Sciatic nerve (tissue), 2 donors: ENCODE data around the gene MED26. TPM values are rescaled to one million over a fixed set of nuclear protein-coding genes. Genes with fewer than 3 reads are reported as not detected.

Source experiments
- ATAC-seq: fragments of 200-7000 bp; cut with Tn5 transposase; one replicate; pipeline ENCODE4 v1.9.1; 2020; ENCODE audit warnings: mild to moderate bottlenecking, moderate library complexity
- DNase-seq: peaks from one replicate; pipeline ENCODE4 v3.0.0-alpha.2; 2020; ENCODE audit warnings: low spot score
- intact Hi-C: fragments of 100-400 bp; cut with DNase I; formaldehyde crosslinking; loops from one replicate; pipeline ENCODE4 v1.14.2; 2022
- total RNA-seq: library from RNA; stranded (reverse); fragmentation: NEBNext Ultra II Directional; extraction: Animal tissue kit (Norgen Biotek cat#: 25700); gene quantifications from one replicate; pipeline ENCODE4 v1.2.1, GENCODE V29; 2021
- donor health status: DM: no; HTN: no; CAD: no.
- donor health status: DM: no; HTN: no; CAD: no.

MED26 gene
- total RNA-seq, 1 donor from 2014 or later = 11.4 TPM

DNA sequence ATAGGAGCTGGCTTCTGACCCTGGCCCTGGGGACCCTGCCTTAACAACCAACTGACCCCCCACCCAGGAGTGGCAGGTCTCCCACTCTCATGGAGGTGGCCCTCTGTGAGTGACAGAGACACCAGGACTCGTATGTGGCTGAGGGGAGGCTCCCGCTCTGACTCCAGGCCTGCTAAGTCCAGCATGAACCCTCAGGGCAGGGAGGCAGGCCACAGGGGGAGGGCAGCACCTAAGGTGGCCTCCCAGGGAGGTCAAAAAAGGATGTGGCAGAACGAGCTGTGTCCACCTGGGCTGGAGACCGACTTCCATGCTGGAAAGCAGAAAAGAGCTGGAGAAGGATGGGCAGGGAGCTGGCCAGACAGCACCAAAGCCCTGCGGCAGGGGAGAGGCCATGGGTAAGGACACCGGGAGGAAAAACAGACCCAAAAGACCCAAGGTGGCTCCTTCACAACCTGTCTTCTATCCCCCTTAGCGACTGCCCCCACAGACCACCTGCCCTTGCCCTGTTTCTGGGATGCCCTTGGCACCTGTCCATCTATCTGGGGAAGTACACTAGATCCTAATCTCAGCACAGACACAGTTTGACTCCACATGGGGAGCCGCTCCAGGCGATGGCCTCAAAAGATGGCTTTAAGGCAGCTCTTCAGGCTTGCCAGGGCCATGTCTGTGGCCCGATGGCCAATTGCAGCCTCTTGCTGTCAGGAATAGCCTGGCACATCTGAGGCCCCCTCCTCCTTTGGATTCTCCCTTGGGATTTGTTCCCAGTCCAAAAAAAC is 45.3 kb downstream of the MED26 start:
- intact Hi-C loops = no loop called here
- ATAC-seq = no peak
- DNase-seq = no peak

- no peak for DNase-seq
- intact Hi-C loops = no loop called here
- ATAC-seq = no peak
These were observed 46.0 kb downstream of the MED26 start for GRCh38 chr19:16581971-16582343.

GRCh38 chr19:16581145-16581970 is 46.6 kb downstream of the MED26 start:
- ATAC-seq = no peak
- intact Hi-C loops = no loop called here
- DNase-seq = no peak

GRCh38 chr19:16579381-16579780 is 48.6 kb downstream of the MED26 start:
- intact Hi-C loops = no loop called here
- no peak for ATAC-seq
- DNase-seq = no peak

DNA sequence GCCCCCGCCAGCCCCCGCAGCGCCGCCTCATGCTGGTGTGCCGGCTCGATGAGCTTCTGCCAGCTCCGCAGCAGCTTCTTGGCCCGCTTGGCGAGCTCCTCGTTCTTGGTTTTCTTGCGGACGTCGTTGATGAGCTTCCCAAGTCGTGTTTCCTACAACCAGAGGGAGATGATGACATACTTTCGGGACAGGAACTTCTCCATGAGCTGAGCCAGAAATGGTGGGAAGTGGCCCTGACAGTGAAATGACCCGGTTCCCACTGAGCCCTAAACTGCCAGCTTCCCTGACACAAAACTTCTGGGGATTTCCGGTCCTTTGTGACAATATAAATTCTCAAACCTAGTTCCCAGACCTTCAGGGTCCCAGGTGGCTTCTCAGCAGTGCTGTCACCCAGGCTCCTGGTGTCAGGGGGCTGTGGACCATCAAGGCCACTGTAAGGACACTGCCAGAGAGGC is 50.4 kb downstream of the MED26 start:
- DNase-seq = no peak
- intact Hi-C loops = no loop called here
- no peak for ATAC-seq

DNA sequence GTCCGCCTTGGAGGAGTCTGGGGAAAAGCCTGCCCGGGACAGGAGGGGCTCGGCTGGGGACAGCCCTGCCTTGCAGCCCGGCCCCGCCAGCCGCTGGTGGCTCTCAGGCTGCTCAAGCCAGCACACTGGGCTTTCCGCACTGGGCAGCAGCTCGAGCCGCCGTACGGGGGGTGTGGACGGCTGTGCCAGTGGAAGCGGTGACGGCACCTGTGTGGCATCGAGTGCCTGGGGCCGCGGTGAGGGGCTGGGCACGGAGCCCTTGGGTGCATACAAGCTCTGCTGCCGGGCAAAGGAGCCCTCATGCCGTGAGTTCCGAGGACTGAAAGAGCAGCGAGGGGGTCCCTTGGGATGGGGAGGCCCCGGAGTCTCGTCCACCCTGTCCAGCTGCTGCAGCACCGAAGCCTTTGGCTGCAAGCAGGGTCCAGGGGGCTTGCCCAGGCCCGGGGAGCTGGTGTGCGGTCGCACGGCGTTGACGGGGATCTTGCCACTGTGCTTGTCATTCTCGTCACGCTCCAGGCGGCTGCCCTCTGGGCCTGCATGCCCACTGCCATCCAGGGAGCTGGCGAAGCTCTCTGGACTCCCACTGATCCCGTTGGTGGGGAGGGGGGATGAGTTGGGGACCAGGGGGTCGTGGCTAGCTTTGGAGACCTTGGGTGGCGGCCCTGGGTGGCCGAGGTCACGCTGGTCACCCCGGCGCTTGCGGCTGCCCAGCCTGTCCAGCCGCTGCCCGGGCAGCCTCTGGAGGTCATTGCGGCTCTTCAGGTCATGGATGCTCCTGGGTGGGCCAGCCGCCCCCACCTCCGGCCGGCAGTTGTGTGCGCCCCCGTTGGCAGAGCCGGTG is 51.1 kb downstream of the MED26 start:
- DNase-seq (no peak), ATAC-seq (no peak)
- intact Hi-C loops = no loop called here

- DNase-seq (no peak), ATAC-seq (no peak)
- intact Hi-C loops = no loop called here
These were observed 51.9 kb downstream of the MED26 start for GRCh38 chr19:16575861-16576689.

DNA sequence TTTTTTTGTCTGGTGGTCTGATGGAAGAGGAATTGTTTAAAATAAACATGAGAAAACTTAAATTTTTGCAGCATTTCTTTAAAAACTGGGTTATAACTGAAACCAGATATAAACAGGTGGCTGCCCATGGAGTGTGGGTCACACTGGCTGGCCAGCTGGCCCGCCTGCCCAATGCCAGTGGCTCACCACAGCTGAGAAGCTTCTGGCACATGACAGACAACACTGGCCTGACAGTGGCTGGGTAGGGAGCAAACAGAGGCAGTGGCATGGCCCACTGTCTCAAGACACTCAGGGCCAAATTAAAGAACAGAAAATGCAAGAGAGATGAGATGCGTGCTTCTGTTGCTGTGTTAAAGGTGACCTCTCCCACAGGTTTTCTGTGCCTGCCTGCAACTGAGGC is 52.7 kb downstream of the MED26 start:
- intact Hi-C loops = no loop called here
- no peak for ATAC-seq
- no peak for DNase-seq

- ATAC-seq = no peak
- no peak for DNase-seq
- intact Hi-C loops = loop anchor here (2.0 kb wide), 1 partner anchor 53 kb away; no protein-coding TSS in a partner anchor
These were observed 54.1 kb downstream of the MED26 start for GRCh38 chr19:16573925-16574324.

DNA sequence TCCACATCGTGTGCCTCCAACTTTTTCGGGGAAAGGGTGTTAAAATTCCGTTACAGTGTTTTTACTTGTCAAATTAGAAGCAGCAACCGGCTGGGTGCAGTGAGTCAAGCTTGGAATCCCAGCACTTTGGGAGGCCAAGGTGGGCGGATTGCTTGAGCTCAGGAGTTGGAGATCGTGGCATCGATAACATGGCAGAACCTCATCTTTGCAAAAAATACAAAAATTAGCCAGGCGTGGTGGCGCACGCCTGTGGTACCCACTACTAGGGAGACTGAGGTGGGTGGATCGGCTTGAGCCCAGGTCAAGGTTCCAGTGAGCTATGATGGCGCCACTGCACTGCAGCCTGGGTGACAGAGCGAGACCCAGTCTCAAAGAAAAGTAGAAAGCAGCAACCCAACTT is 54.7 kb downstream of the MED26 start:
- ATAC-seq (no peak), DNase-seq (no peak)
- intact Hi-C loops = loop anchor here (2.0 kb wide), 1 partner anchor 54 kb away; no protein-coding TSS in a partner anchor

- ATAC-seq (peak; percentile 99), DNase-seq (peak; percentile 96)
- intact Hi-C loops = loop anchor here (2.0 kb wide), 1 partner anchor 54 kb away; no protein-coding TSS in a partner anchor
These were observed 55.4 kb downstream of the MED26 start, which contains the start of gene SLC35E1 for GRCh38 chr19:16572332-16573211. Gene SLC35E1, minus strand, starts transcription at chr19:16572415. Its CDS starts 51 bp downstream, at chr19:16572364.

DNA sequence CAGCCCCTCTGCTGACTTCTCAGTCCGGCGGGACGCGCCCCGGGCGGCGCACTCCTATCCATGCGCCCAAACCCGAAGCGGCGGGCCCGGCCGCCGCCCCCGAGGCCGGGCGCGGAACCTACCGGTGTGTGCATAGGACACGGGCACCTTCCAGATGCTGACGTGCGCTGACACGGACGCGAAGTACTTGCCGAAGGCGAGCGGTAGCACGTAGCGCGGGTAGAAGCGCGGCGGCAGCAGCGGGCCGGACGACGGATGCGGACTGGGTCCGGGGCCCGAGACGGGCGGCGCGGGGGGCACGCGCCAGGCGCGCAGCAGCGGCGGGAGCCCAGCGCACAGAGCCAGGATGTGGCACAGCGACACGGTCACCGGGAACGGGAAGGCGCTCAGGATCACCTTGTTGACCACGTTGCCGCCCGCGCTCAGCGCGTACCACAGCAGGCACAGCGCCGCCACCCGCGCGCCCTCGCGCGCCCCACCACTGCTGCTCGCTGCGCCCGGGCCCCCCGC is 56.1 kb downstream of the MED26 start:
- DNase-seq (no peak), ATAC-seq (no peak)
- intact Hi-C loops = loop anchor here (2.0 kb wide), 1 partner anchor 55 kb away; no protein-coding TSS in a partner anchor

- ATAC-seq = no peak
- intact Hi-C loops = no loop called here
- no peak for DNase-seq
These were observed 56.7 kb downstream of the MED26 start for GRCh38 chr19:16571283-16571682.

DNA sequence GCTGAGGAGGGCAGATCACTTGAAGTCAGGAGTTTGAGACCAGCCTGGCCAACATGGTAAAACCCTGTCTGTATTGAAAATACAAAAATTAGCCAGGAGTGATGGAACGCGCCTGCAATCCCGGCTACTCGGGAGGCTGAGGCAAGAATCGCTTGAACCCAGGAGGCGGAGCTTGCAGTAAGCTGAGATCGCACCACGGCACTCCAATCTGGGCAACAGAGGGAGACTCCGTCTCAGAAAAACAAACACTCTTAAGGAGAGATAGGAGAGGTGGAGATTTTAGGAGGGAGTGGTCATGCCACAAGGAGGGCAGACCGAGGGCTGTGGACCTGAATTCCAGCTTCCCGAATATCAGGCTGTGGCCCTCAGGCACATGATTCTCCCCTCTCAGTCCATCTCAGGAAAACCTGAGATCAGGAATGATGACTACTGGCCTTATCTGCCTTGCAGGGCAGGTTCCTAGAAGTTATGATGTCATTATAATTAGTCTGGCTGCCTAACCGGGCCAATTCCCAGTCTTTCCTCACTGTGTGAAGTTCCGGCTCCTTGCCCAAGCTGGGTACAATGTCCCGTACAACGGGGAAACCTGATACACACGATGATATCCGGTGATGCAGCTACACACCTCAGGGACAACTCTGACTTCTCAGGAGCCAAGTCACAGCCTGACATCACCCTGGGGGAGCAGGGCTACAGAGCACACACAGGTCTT is 58.2 kb downstream of the MED26 start:
- ATAC-seq (no peak), DNase-seq (no peak)
- intact Hi-C loops = no loop called here

DNA sequence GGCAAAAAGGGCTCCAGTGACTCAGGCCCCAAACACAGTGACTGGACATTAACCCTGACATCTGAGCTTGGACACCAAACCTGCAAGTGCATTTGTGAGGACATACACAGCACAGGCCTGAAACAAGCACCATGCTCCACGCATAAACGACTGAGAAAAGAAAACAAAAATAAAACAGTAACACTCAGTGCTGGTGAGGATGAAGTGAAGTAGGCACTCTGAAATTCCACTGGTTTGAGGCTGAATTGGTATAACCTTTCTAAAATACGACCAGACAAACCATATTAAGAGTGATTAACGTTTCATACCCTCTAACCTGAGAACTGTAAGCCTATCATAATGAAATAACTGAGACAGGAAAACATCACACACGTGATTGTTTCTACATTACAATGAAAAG is 61.3 kb downstream of the MED26 start:
- no peak for ATAC-seq
- DNase-seq = no peak
- intact Hi-C loops = no loop called here

DNA sequence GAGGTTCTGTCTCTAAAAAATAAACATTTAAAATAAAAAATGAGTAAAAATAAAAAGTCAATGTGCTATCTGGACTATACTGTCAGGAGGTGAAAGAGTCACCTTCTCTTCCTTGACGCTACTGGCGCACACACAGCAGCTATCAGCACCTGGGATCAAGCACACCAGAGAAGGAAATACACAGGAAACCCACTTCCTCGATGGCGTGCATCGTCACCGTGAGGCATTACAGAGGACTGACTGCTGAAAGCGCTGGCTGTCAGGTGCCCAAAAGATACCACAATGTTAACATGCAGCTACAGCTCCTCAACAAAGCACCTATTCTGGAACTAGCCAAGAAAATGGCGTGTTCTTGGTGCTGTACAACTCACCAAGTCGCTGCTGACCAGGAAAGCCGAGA is 61.8 kb downstream of the MED26 start:
- peak; percentile 33 for ATAC-seq
- intact Hi-C loops = no loop called here
- no peak for DNase-seq

DNA sequence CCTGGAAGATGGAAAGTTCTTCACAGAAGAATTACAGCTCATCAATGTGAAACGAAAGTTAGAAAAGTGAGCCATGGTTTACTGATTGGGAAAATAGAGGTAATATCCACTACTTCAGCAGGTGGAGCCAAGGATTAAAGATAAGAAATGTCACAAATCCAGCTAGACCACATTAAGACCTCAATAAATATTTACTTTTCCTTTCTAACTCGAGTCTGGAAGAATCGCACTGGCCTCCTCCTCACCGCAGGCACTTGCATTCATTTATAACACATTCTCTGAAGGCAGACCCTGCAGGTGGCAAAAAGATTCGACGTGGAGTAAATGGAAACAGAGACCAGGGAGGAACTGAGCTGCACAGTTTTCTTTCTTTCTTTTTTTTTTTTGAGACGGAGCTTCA is 63.2 kb downstream of the MED26 start:
- ATAC-seq (no peak), DNase-seq (no peak)
- intact Hi-C loops = no loop called here
